ENCODE data around the gene CDK2.
A peak's percentile ranks its signal among the peaks of the same experiment; 100 is the strongest.
"Not testable (repeated sequence)": the region's sequence is repeated elsewhere in the genome, so short reads cannot be mapped to it uniquely, and the experiment has no call there.

Gene CDK2
- total RNA-seq: 34.0 to 43.3 (median 37.8) reads per million in 4 experiments

GRCh38 chr12:55966408-55967281 is at the start of gene CDK2:
CDK2 (plus strand) TSS chr12:55966830; CDS start chr12:55967009, 179 bp downstream.
- peak; percentile 89 for DNase-seq

- DNase-seq: not testable (repeated sequence)
Measured at GRCh38 chr12:55919032-55919431, 47.6 kb upstream of the CDK2 start.

- DNase-seq: no peak
Measured at GRCh38 chr12:55922126-55922525, 44.5 kb upstream of the CDK2 start.

- DNase-seq: not testable (repeated sequence)
Measured at GRCh38 chr12:55923648-55924047, 43.0 kb upstream of the CDK2 start.

GRCh38 chr12:55925371-55925770 is 41.3 kb upstream of the CDK2 start:
- no peak for DNase-seq

- no peak for DNase-seq
Measured at GRCh38 chr12:55925870-55926737, 40.5 kb upstream of the CDK2 start.

- peak; percentile 87 for DNase-seq
Measured at GRCh38 chr12:55926738-55927587, 39.7 kb upstream of the CDK2 start.

- peak; percentile 23 for DNase-seq
Measured at GRCh38 chr12:55927588-55928502, 38.8 kb upstream of the CDK2 start, which contains the start of gene PYM1. PYM1 (minus strand) TSS chr12:55927894; CDS start chr12:55927761, 133 bp downstream.

- peak; percentile 76 for DNase-seq
Measured at GRCh38 chr12:55929306-55929791, 37.3 kb upstream of the CDK2 start.

- peak; percentile 30 for DNase-seq
Measured at GRCh38 chr12:55930771-55931316, 35.8 kb upstream of the CDK2 start, which contains the start of gene DGKA. DGKA (plus strand) TSS chr12:55931162; CDS start chr12:55936504, 5,342 bp downstream.

GRCh38 chr12:55931317-55931779 is 35.3 kb upstream of the CDK2 start:
- DNase-seq: no peak

- no peak for DNase-seq
Measured at GRCh38 chr12:55931780-55932550, 34.7 kb upstream of the CDK2 start.

GRCh38 chr12:55932551-55932910 is 34.1 kb upstream of the CDK2 start:
- no peak for DNase-seq

GRCh38 chr12:55933169-55933798 is 33.3 kb upstream of the CDK2 start:
- DNase-seq: no peak

- DNase-seq: no peak
Measured at GRCh38 chr12:55933799-55934742, 32.6 kb upstream of the CDK2 start.

GRCh38 chr12:55934773-55935172 is 31.9 kb upstream of the CDK2 start:
- no peak for DNase-seq

- no peak for DNase-seq
Measured at GRCh38 chr12:55935738-55936151, 30.9 kb upstream of the CDK2 start.

GRCh38 chr12:55937981-55938380 is 28.6 kb upstream of the CDK2 start:
- DNase-seq: no peak
